OCI-LY3 (cell line): Measurements from ENCODE around the gene OR2W3.

Experiments
- H2AFZ ChIP-seq: fragments of 200-600, 300-600 bp; shearing (Covaris generic); 2 replicates; pipeline ENCODE4 v1.6.0; 2014; ENCODE audit warnings: antibody characterized with exemption, low read depth, low read length
- H3K27ac ChIP-seq: fragments of 200-600, 300-600 bp; sonication (generic); 2 replicates; pipeline ENCODE4 v1.5.1; 2014; ENCODE audit warnings: mild to moderate bottlenecking, low read length, moderate library complexity, mixed read lengths
- H3K27me3 ChIP-seq: fragments of 200-600, 300-600 bp; sonication (generic); 2 replicates; pipeline ENCODE4 v1.6.1; 2014; ENCODE audit warnings: low read depth, low read length, mixed read lengths
- H3K36me3 ChIP-seq: fragments of 200-600, 300-600 bp; sonication (generic); replicated peaks from 2 replicates; pipeline ENCODE3; 2014; ENCODE audit warnings: low read depth, low read length, mixed read lengths
- H3K4me1 ChIP-seq: fragments of 300-600, 200-600 bp; sonication (generic); 2 replicates; pipeline ENCODE4 v1.6.1; 2014; ENCODE audit warnings: low read length, mixed read lengths
- H3K4me2 ChIP-seq: fragments of 200-600, 300-600 bp; sonication (generic); 2 replicates; pipeline ENCODE4 v1.6.1; 2014; ENCODE audit warnings: low read length, mixed read lengths
- H3K4me3 ChIP-seq: fragments of 300-600, 200-600 bp; sonication (generic); 2 replicates; pipeline ENCODE4 v1.5.1; 2014; ENCODE audit warnings: antibody characterized with exemption, mild to moderate bottlenecking, low read length, moderate library complexity
- H3K79me2 ChIP-seq: fragments of 300-600, 200-600 bp; shearing (Covaris generic); 2 replicates; pipeline ENCODE4 v1.6.1; 2014; ENCODE audit warnings: mild to moderate bottlenecking, low read length, mixed read lengths
- H3K9ac ChIP-seq: fragments of 300-600, 200-600 bp; shearing (Covaris generic); 2 replicates; pipeline ENCODE4 v1.6.0; 2014; ENCODE audit warnings: mild to moderate bottlenecking, low read length, moderate library complexity
- H3K9me3 ChIP-seq: fragments of 200-600, 300-600 bp; shearing (Covaris generic); 2 replicates; pipeline ENCODE4 v1.6.1; 2014; ENCODE audit warnings: low read length, mixed read lengths; ENCODE audit not compliant: insufficient read depth
- H4K20me1 ChIP-seq: fragments of 200-600, 300-600 bp; sonication (generic); 2 replicates; pipeline ENCODE4 v1.6.1; 2016; ENCODE audit warnings: low read length, mixed read lengths; ENCODE audit not compliant: insufficient read depth
- CTCF ChIP-seq: fragments of 200-600, 300-600 bp; sonication (generic); IDR thresholded peaks from 2 replicates; pipeline ENCODE4 v1.5.1; 2014; ENCODE audit warnings: antibody characterized with exemption, low read length, low read depth
- EZH2phosphoT487 ChIP-seq: fragments of 200-600 bp; shearing (Covaris generic); IDR thresholded peaks from 2 replicates; pipeline ENCODE4 v1.6.1; 2018; ENCODE audit warnings: antibody characterized with exemption, mixed run types, low read depth

Gene OR2W3

GRCh38 chr1:247854899-247855545 lies 40.4 kb upstream of the OR2W3 start:
- no peak overlapping the region for H3K9ac ChIP-seq
- no peak for TF ChIP-seq EZH2phosphoT487
- no peak for TF ChIP-seq CTCF
- no peaks in the 10 kb centered on the region for H3K79me2 ChIP-seq
- no peaks in the 10 kb centered on the region for H3K9me3 ChIP-seq
- H2AFZ ChIP-seq: no peak overlapping the region
- H3K27me3 ChIP-seq: no peaks in the 10 kb centered on the region
- no peak overlapping the region for H3K27ac ChIP-seq
- no peaks in the 10 kb centered on the region for H3K36me3 ChIP-seq
- H4K20me1 ChIP-seq: no peaks in the 10 kb centered on the region
- H3K4me2 ChIP-seq: no peak overlapping the region
- H3K4me1 ChIP-seq: no peaks in the 10 kb centered on the region
- no peak overlapping the region for H3K4me3 ChIP-seq

- Histone ChIP-seq H3K27me3 (no peaks in the 10 kb centered on the region), H3K36me3 (no peaks in the 10 kb centered on the region), H3K9ac (no peak overlapping the region), H4K20me1 (no peaks in the 10 kb centered on the region), H3K4me1 (no peaks in the 10 kb centered on the region), H2AFZ (no peak overlapping the region), H3K27ac (no peak overlapping the region), H3K9me3 (no peaks in the 10 kb centered on the region), H3K79me2 (no peaks in the 10 kb centered on the region), H3K4me3 (no peak overlapping the region), H3K4me2 (no peak overlapping the region)
- no peak for TF ChIP-seq CTCF
- TF ChIP-seq EZH2phosphoT487: no peak
Observed at GRCh38 chr1:247855911-247856310, 39.5 kb upstream of the OR2W3 start.

- H3K4me1 ChIP-seq: no peaks in the 10 kb centered on the region
- no peaks in the 10 kb centered on the region for H3K36me3 ChIP-seq
- no peaks in the 10 kb centered on the region for H4K20me1 ChIP-seq
- no peak within 1 kb of the TSS for H3K27ac ChIP-seq
- no peak within 1 kb of the TSS for H2AFZ ChIP-seq
- no peak within 1 kb of the TSS for H3K4me2 ChIP-seq
- no peaks in the 10 kb centered on the region for H3K79me2 ChIP-seq
- H3K4me3 ChIP-seq: no peak within 1 kb of the TSS
- H3K9me3 ChIP-seq: no peaks in the 10 kb centered on the region
- H3K27me3 ChIP-seq: no peaks in the 10 kb centered on the region
- H3K9ac ChIP-seq: no peak within 1 kb of the TSS
- TF ChIP-seq EZH2phosphoT487 (no peak), CTCF (no peak)
Observed at GRCh38 chr1:247857069-247857984, 38.1 kb upstream of the OR2W3 start, which contains the start of gene TRIM58. Gene TRIM58 (plus strand): TSS chr1:247857187. CDS start chr1:247857247, 60 bp downstream.

GRCh38 chr1:247857985-247858619 lies 37.3 kb upstream of the OR2W3 start:
- no peak overlapping the region for H3K4me3 ChIP-seq
- no peaks in the 10 kb centered on the region for H3K79me2 ChIP-seq
- TF ChIP-seq CTCF: no peak
- no peak for TF ChIP-seq EZH2phosphoT487
- no peaks in the 10 kb centered on the region for H4K20me1 ChIP-seq
- no peaks in the 10 kb centered on the region for H3K36me3 ChIP-seq
- H3K9me3 ChIP-seq: no peaks in the 10 kb centered on the region
- no peaks in the 10 kb centered on the region for H3K4me1 ChIP-seq
- no peak overlapping the region for H3K4me2 ChIP-seq
- no peak overlapping the region for H3K9ac ChIP-seq
- H3K27me3 ChIP-seq: no peaks in the 10 kb centered on the region
- H3K27ac ChIP-seq: no peak overlapping the region
- H2AFZ ChIP-seq: no peak overlapping the region
